AG04450 (cell line): ENCODE results near the gene IKZF1. TPM values are rescaled to one million over a fixed set of nuclear protein-coding genes. Genes with fewer than 3 reads are reported as not detected.

Experiments
- CTCF ChIA-PET: fragments of 300-600, 350-600 bp; formaldehyde crosslinking; extraction: SDS; loops from one replicate; lab custom pipeline; 2022; ENCODE audit warnings: antibody characterized with exemption, inconsistent platforms; lab: Charles Lee
- POLR2A ChIA-PET: fragments of 350-600 bp; formaldehyde crosslinking; extraction: SDS; loops from one replicate; lab custom pipeline; 2021; ENCODE audit warnings: antibody characterized with exemption, inconsistent platforms; lab: Yijun Ruan, JAX
- DNase-seq: peaks from one replicate; pipeline ENCODE4 v3.0.0-alpha.2; 2011; ENCODE audit warnings: low read depth, low spot score
- H3K27ac ChIP-seq: one replicate; pipeline ENCODE4 v1.5.1; 2012; ENCODE audit warnings: low read depth, low read length, control low read depth
- H3K27me3 ChIP-seq: one replicate; pipeline ENCODE4 v1.6.0; 2012; ENCODE audit warnings: low read length; ENCODE audit not compliant: control insufficient read depth, insufficient read depth
- H3K4me3 ChIP-seq: 2 replicates; pipeline ENCODE4 v1.5.1; 2011; ENCODE audit warnings: mild to moderate bottlenecking, low read depth, low read length, control low read depth
- H3K9me3 ChIP-seq: 2 replicates; pipeline ENCODE4 v1.5.1; 2012; ENCODE audit warnings: low read length; ENCODE audit not compliant: control insufficient read depth, insufficient read depth
- polyA plus RNA-seq: library from polyadenylated mRNA; depleted of rRNA; stranded (reverse); fragments of >200 nt; gene quantifications from 2 replicates; pipeline ENCODE4 v1.2.3, GENCODE V29; 2011
- TF ChIP-seq, protein P1 (sequence below): IDR thresholded peaks from 2 replicates; pipeline ENCODE4 v1.5.1; 2011; ENCODE audit warnings: low read depth, low read length, control low read depth, inconsistent platforms

IKZF1 gene
- polyA plus RNA-seq, 1 experiment: not detected

DNA sequence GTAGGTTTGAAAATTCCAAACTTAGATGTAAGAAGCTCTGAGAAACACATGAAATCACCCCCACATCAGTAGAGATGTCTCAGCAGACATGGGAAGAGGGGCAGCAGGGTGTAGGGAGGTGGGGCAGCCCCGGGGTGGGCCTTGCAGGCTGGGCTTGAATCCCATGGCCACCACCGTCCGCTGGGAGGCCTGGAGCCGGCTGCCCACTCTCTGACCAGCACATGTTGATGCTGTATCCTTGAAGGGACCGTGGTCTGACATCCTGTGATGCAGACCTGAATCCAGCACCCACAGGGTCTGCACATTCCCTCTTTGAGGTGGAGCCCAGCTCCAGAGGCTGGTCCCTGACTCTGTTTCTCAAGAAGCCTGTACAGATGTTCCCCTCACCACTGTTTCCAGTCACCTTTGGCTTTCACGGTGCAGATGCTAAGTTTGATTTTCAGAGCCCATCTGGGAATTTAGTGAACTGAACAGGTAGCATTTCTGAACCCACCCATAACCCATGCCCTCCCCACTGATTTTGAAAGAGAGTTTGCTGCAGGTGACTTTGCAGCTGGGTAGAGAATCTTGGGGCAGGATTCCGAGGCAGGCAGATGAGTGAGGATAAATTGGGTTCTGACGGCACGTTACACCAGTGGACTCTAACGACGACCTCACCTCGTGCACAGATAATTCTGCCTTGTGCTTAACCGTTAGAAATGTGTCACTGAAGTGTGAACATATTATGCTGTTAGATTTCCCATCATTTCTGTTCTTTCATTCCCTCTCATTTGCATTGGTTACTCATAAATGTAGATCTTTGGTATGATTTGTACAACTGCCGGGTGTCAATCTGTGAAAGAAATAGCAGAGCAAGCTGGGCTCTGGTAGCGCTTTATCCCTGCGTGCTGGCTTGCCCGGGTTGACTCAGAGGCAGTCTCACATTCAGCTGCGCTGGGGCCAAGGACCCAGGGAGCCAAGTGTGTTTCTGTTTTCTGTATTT, 45.7 kb downstream of the IKZF1 start:
- H3K9me3 ChIP-seq: no peaks in the 10 kb centered on the region; the same call in 1 of the 2 replicates
- DNase-seq: no peak
- ChIA-PET CTCF (no interaction called here), POLR2A (no interaction called here)
- TF ChIP-seq, protein P1, sequence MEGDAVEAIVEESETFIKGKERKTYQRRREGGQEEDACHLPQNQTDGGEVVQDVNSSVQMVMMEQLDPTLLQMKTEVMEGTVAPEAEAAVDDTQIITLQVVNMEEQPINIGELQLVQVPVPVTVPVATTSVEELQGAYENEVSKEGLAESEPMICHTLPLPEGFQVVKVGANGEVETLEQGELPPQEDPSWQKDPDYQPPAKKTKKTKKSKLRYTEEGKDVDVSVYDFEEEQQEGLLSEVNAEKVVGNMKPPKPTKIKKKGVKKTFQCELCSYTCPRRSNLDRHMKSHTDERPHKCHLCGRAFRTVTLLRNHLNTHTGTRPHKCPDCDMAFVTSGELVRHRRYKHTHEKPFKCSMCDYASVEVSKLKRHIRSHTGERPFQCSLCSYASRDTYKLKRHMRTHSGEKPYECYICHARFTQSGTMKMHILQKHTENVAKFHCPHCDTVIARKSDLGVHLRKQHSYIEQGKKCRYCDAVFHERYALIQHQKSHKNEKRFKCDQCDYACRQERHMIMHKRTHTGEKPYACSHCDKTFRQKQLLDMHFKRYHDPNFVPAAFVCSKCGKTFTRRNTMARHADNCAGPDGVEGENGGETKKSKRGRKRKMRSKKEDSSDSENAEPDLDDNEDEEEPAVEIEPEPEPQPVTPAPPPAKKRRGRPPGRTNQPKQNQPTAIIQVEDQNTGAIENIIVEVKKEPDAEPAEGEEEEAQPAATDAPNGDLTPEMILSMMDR: no peak
- no peak overlapping the region for H3K4me3 ChIP-seq
- H3K27me3 ChIP-seq: no peaks in the 10 kb centered on the region
- no peak overlapping the region for H3K27ac ChIP-seq

DNA sequence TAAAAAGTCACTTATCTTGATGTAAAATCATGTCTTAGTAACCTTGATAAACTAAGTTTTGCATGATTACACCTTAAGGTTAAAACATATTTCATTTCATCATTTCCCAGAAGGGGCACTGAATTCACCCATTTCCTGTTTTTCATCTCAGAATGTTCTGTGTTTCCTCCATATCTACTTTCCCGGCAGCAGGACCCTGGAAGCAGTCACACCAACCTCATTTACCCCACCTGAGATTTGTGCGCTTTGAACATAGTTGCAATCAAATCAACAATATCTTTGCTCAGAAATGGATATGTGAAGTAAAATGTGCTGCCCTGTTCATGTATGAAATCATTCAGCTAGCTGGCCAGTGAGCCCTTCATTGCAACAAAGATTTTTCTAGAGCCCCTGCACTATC, 46.8 kb downstream of the IKZF1 start:
- ChIA-PET CTCF (no interaction called here), POLR2A (no interaction called here)
- no peaks in the 10 kb centered on the region for H3K27me3 ChIP-seq
- no peak overlapping the region for H3K27ac ChIP-seq
- TF ChIP-seq, protein P1: no peak
- H3K9me3 ChIP-seq: no peaks in the 10 kb centered on the region; the same call in 1 of the 2 replicates
- no peak for DNase-seq
- H3K4me3 ChIP-seq: no peak overlapping the region

DNA sequence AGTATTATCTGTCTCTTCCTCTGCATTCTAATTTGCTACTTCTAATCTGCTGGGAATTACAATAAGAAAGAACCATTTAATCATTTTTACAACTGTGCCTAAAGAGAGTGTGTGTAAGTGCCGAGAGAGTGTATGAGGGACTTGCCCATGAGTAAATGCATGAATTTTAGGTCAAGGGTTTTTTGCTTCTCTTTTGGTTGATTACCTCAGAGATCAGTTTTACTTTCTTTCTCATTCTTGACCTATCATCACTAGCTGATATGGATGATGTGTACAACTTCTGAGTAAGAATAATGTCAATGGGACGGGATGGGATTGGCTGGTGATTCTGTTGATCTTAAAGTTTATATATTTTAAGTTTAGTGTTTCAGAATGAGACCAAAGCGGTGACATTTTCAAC, 47.8 kb downstream of the IKZF1 start:
- TF ChIP-seq, protein P1: no peak
- DNase-seq: no peak
- POLR2A ChIA-PET: no interaction called here
- H3K4me3 ChIP-seq: no peak overlapping the region
- H3K9me3 ChIP-seq: no peaks in the 10 kb centered on the region; the same call in 1 of the 2 replicates
- H3K27ac ChIP-seq: no peak overlapping the region
- CTCF ChIA-PET: interaction anchor here (0.7 kb wide), 1 partner anchor 325 kb away, joined by 7 read pairs; no protein-coding TSS in a partner anchor
- no peaks in the 10 kb centered on the region for H3K27me3 ChIP-seq

DNA sequence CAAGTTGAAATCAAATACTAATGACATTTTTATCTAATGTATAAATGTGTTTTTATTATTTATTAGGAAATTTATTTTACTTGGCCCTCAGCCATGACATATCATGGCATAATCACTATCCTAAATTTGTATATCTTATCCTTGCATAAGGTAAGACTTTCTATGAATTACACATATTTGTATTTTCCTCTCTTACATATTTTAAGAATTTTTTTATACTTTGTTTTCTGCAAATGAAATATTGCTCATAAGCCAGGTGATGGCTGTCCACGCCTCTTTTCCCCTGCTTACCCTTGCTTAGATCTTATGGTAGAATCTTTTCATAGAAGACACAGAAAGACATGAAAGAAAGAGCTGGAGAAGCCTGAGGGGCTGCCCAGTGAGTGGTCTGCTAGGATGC, 48.2 kb downstream of the IKZF1 start:
- Histone ChIP-seq H3K27ac (no peak overlapping the region), H3K4me3 (no peak overlapping the region), H3K9me3 (no peaks in the 10 kb centered on the region; the same call in 1 of the 2 replicates), H3K27me3 (no peaks in the 10 kb centered on the region)
- no peak for DNase-seq
- TF ChIP-seq, protein P1: no peak
- POLR2A ChIA-PET: no interaction called here
- CTCF ChIA-PET: no interaction called here

DNA sequence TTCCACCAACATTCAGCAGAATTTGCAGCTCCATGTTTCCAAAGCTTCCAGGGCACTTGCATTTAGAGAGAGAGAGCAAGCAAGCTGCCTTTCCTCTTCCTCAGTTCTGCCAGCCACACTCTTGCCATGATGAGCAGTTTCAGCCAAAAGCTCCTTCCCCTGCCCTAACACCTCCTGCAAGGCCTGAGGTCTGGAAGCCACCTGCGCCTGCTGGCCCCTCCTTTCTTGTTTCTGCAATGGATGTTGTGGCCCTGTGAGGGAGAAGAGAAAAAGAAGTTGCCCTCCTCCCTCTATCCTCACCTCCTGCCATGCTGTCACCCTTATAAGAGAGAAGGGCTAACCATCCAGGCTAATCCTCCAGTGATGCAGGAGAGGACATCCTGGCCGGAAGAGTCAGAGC, 48.7 kb downstream of the IKZF1 start:
- ChIA-PET POLR2A (no interaction called here), CTCF (no interaction called here)
- H3K9me3 ChIP-seq: no peaks in the 10 kb centered on the region; the same call in 1 of the 2 replicates

More for the DNA sequence above, 48.7 kb downstream of the IKZF1 start:
- no peak overlapping the region for H3K27ac ChIP-seq
- DNase-seq: no peak
- H3K4me3 ChIP-seq: no peak overlapping the region
- TF ChIP-seq, protein P1: no peak
- no peaks in the 10 kb centered on the region for H3K27me3 ChIP-seq
